HL-60/S4 treated with phorbol 12-myristate 13-acetate at 8.2 ng/mL for 4 days and 3 days (cell line): Measurements from ENCODE around the gene MBD4.
"Not testable (repeated sequence)": the region's sequence is repeated elsewhere in the genome, so short reads cannot be mapped to it uniquely, and the experiment has no call there.

ENCODE experiments used
- in situ Hi-C: fragments of 300-500 bp; cut with MboI; formaldehyde crosslinking; loops from 2 replicates; pipeline ENCODE4 v1.15.0; 2022; ENCODE audit warnings: low sequenced_read_pairs

MBD4 gene

GRCh38 chr3:129384594-129385323, 55.0 kb downstream of the MBD4 start:
- in situ Hi-C loops = no loop called here

- in situ Hi-C loops = not testable (repeated sequence)
These were observed 55.6 kb downstream of the MBD4 start for GRCh38 chr3:129384103-129384502.

GRCh38 chr3:129383292-129383860, 56.4 kb downstream of the MBD4 start:
- in situ Hi-C loops = no loop called here

GRCh38 chr3:129382366-129382765, 57.4 kb downstream of the MBD4 start:
- in situ Hi-C loops = no loop called here
